WTC11 (cell line): ENCODE results near the gene CCDC3. TPM values are rescaled to one million over a fixed set of nuclear protein-coding genes. Genes with fewer than 3 reads are reported as not detected.

Experiments
- ATAC-seq: fragments of 200-7000 bp; cut with Tn5 transposase; 2 replicates; pipeline ENCODE4 v1.10.0; 2021; ENCODE audit warnings: mild to moderate bottlenecking, moderate library complexity
- CTCF ChIA-PET: fragments of 300-600 bp; sonication (Branson Sonifier 250); formaldehyde crosslinking; loops from one replicate; lab custom pipeline; 2021; ENCODE audit warnings: antibody characterized with exemption; lab: Charles Lee
- POLR2A ChIA-PET: fragments of 350-600 bp; sonication (Branson Sonifier 250); formaldehyde crosslinking; loops from one replicate; lab custom pipeline; 2021; ENCODE audit warnings: antibody characterized with exemption; lab: Charles Lee
- DNase-seq: peaks from one replicate; pipeline ENCODE4 v3.0.0; 2021; ENCODE audit warnings: low spot score
- H3K27ac Mint-ChIP-seq: 2 replicates; pipeline ENCODE4 v1.8.0; 2021; ENCODE audit warnings: mixed read lengths
- H3K27me3 Mint-ChIP-seq: 2 replicates; pipeline ENCODE4 v1.8.0; 2021; ENCODE audit warnings: low read depth, mild to moderate bottlenecking, moderate library complexity, mixed read lengths
- H3K36me3 Mint-ChIP-seq: 2 replicates; pipeline ENCODE4 v1.8.0; 2021; ENCODE audit warnings: mixed read lengths
- H3K4me1 Mint-ChIP-seq: 2 replicates; pipeline ENCODE4 v1.8.0; 2022; ENCODE audit warnings: mixed read lengths
- H3K4me3 Mint-ChIP-seq: 2 replicates; pipeline ENCODE4 v1.8.0; 2021; ENCODE audit warnings: mild to moderate bottlenecking, moderate library complexity, mixed read lengths
- H3K9me3 Mint-ChIP-seq: 2 replicates; pipeline ENCODE4 v1.8.0; 2021; ENCODE audit warnings: mixed read lengths
- AR ChIP-seq: fragments of 250-450 bp; sonication (Bioruptor Pico); IDR thresholded peaks from 2 replicates; pipeline ENCODE4 v1.9.0; 2021; ENCODE audit warnings: mild to moderate bottlenecking
- CBFB ChIP-seq: sonication (generic); formaldehyde crosslinking; IDR thresholded peaks from 2 replicates; pipeline ENCODE4 v1.8.1; 2022; ENCODE audit warnings: mild to moderate bottlenecking, low read depth, missing genetic modification reagents
- CREM ChIP-seq: sonication (generic); formaldehyde crosslinking; IDR thresholded peaks from 2 replicates; pipeline ENCODE4 v1.8.1; 2022; ENCODE audit warnings: mild to moderate bottlenecking, missing genetic modification reagents, moderate library complexity
- ELF4 ChIP-seq: sonication (generic); formaldehyde crosslinking; IDR thresholded peaks from 2 replicates; pipeline ENCODE4 v1.8.1; 2022; ENCODE audit warnings: low read depth, mild to moderate bottlenecking, moderate library complexity, missing genetic modification reagents
- ESRRA ChIP-seq: sonication (generic); formaldehyde crosslinking; IDR thresholded peaks from 2 replicates; pipeline ENCODE4 v1.8.1; 2022; ENCODE audit warnings: mild to moderate bottlenecking, missing genetic modification reagents, borderline replicate concordance
- ETV6 ChIP-seq: sonication (generic); formaldehyde crosslinking; IDR thresholded peaks from 2 replicates; pipeline ENCODE4 v1.8.1; 2022; ENCODE audit warnings: mild to moderate bottlenecking, missing genetic modification reagents
- FOXK1 ChIP-seq: sonication (generic); formaldehyde crosslinking; IDR thresholded peaks from 2 replicates; pipeline ENCODE4 v1.8.0; 2022; ENCODE audit warnings: mild to moderate bottlenecking, moderate library complexity, missing genetic modification reagents
- IRF2 ChIP-seq: sonication (generic); formaldehyde crosslinking; IDR thresholded peaks from 2 replicates; pipeline ENCODE4 v1.8.0; 2022; ENCODE audit warnings: low read depth, missing genetic modification reagents, borderline replicate concordance
- JAZF1 ChIP-seq: fragments of 250-450 bp; sonication (Bioruptor Pico); IDR thresholded peaks from 2 replicates; pipeline ENCODE4 v1.9.0; 2021; ENCODE audit warnings: moderate library complexity, mild to moderate bottlenecking, inconsistent platforms
- MAX ChIP-seq: sonication (generic); formaldehyde crosslinking; IDR thresholded peaks from 2 replicates; pipeline ENCODE4 v1.8.0; 2022; ENCODE audit warnings: mild to moderate bottlenecking, missing genetic modification reagents
- MYBL2 ChIP-seq: sonication (generic); formaldehyde crosslinking; IDR thresholded peaks from 2 replicates; pipeline ENCODE4 v1.8.1; 2023; ENCODE audit warnings: mild to moderate bottlenecking, moderate library complexity, missing genetic modification reagents
- NFATC4 ChIP-seq: fragments of 250-450 bp; sonication (Bioruptor Pico); IDR thresholded peaks from 2 replicates; pipeline ENCODE4 v1.9.0; 2021; ENCODE audit warnings: mild to moderate bottlenecking
- NFE2L1 ChIP-seq: sonication (generic); formaldehyde crosslinking; IDR thresholded peaks from 2 replicates; pipeline ENCODE4 v1.8.1; 2023; ENCODE audit warnings: missing genetic modification reagents
- OVOL2 ChIP-seq: fragments of 250-450 bp; sonication (Bioruptor Pico); IDR thresholded peaks from 2 replicates; pipeline ENCODE4 v1.9.0; 2021; ENCODE audit warnings: mild to moderate bottlenecking, borderline replicate concordance
- SOX15 ChIP-seq: fragments of 250-450 bp; sonication (Bioruptor Pico); IDR thresholded peaks from 2 replicates; pipeline ENCODE4 v1.9.0; 2021; ENCODE audit warnings: mild to moderate bottlenecking
- TCF7 ChIP-seq: sonication (generic); formaldehyde crosslinking; IDR thresholded peaks from 2 replicates; pipeline ENCODE4 v1.8.0; 2022; ENCODE audit warnings: mild to moderate bottlenecking, low read depth, missing genetic modification reagents, moderate library complexity
- ZBTB21 ChIP-seq: sonication (generic); formaldehyde crosslinking; IDR thresholded peaks from 2 replicates; pipeline ENCODE4 v1.8.1; 2023; ENCODE audit warnings: mild to moderate bottlenecking, missing genetic modification reagents, borderline replicate concordance
- ZNF671 ChIP-seq: fragments of 250-450 bp; sonication (Bioruptor Pico); IDR thresholded peaks from 2 replicates; pipeline ENCODE4 v1.8.0; 2021; ENCODE audit warnings: mild to moderate bottlenecking
- total RNA-seq: library from RNA; stranded (reverse); gene quantifications from 3 replicates; pipeline ENCODE4 v1.2.3, GENCODE V29; 2021
- TF ChIP-seq, protein P1 (sequence below): sonication (generic); formaldehyde crosslinking; IDR thresholded peaks from 2 replicates; pipeline ENCODE4 v1.8.0; 2022; ENCODE audit warnings: mild to moderate bottlenecking, missing genetic modification reagents
- TF ChIP-seq, protein P2 (sequence below): fragments of 200-600 bp; IDR thresholded peaks from 2 replicates; pipeline ENCODE4 v1.8.0; 2022; ENCODE audit warnings: antibody characterized with exemption
- TF ChIP-seq, protein P3 (sequence below): fragments of 250-450 bp; sonication (Bioruptor Pico); IDR thresholded peaks from 2 replicates; pipeline ENCODE4 v2.1.2; 2022; ENCODE audit warnings: mild to moderate bottlenecking, moderate library complexity
- TF ChIP-seq, protein P4 (sequence below): fragments of 250-450 bp; sonication (Bioruptor Pico); conservative IDR thresholded peaks from 2 replicates; pipeline ENCODE4 v1.9.0; 2021; ENCODE audit warnings: mild to moderate bottlenecking

Gene CCDC3
- total RNA-seq, 1 experiment from 2014 or later, result 3.5 TPM

GRCh38 chr10:12969951-12970350 is 31.6 kb downstream of the CCDC3 start (continued):
- TF ChIP-seq, protein P1, sequence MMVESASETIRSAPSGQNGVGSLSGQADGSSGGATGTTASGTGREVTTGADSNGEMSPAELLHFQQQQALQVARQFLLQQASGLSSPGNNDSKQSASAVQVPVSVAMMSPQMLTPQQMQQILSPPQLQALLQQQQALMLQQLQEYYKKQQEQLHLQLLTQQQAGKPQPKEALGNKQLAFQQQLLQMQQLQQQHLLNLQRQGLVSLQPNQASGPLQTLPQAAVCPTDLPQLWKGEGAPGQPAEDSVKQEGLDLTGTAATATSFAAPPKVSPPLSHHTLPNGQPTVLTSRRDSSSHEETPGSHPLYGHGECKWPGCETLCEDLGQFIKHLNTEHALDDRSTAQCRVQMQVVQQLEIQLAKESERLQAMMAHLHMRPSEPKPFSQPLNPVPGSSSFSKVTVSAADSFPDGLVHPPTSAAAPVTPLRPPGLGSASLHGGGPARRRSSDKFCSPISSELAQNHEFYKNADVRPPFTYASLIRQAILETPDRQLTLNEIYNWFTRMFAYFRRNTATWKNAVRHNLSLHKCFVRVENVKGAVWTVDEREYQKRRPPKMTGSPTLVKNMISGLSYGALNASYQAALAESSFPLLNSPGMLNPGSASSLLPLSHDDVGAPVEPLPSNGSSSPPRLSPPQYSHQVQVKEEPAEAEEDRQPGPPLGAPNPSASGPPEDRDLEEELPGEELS (CRISPR knock-in tag), result no peak
- TF ChIP-seq CREM (CRISPR knock-in tag) (no peak), JAZF1 (no peak), NFATC4 (CRISPR knock-in tag) (no peak), TCF7 (CRISPR knock-in tag) (no peak), MAX (CRISPR knock-in tag) (no peak), OVOL2 (no peak), FOXK1 (CRISPR knock-in tag) (no peak)
- TF ChIP-seq, all 79 proteins: peak for 0

- H3K9me3 Mint-ChIP-seq, result peaks cover 22% of the 10 kb centered on the region
- TF ChIP-seq JAZF1 (no peak), MYBL2 (CRISPR knock-in tag) (no peak), CREM (CRISPR knock-in tag) (no peak)
- no peak overlapping the region for H3K27ac Mint-ChIP-seq
- peaks cover 8% of the 10 kb centered on the region; the same call in 1 of the 2 replicates for H3K36me3 Mint-ChIP-seq
- no peaks in the 10 kb centered on the region for H3K27me3 Mint-ChIP-seq
- ChIA-PET CTCF (interaction anchor here (1.7 kb wide), 1 partner anchor 64 kb away, joined by 6 read pairs; no protein-coding TSS in a partner anchor), POLR2A (no interaction called here)
- ATAC-seq, result no peak
- no peak overlapping the region for H3K4me3 Mint-ChIP-seq
- H3K4me1 Mint-ChIP-seq, result peaks cover 6% of the 10 kb centered on the region
- DNase-seq, result no peak
Measured at GRCh38 chr10:12966067-12966466, 35.4 kb downstream of the CCDC3 start.

DNA sequence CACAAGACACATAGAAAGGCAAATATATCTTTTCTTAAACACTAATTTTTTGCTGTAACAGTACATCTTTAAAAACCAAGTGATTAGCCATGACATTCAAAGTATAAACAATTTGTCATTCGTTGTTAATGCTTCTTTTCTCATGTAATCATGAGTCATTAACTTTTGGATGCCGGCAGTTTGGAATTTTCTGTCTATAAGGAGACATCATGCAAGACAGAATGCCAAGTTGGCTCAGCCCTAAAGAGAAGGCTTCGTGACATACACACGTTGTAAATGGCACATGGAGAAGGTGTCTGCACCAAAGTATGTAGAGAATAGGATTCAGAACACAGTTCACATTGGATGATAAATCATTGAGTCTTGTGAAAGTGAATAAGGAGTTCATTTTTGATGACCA is 35.9 kb downstream of the CCDC3 start:
- ATAC-seq, result no peak
- H3K27me3 Mint-ChIP-seq, result no peaks in the 10 kb centered on the region
- H3K4me3 Mint-ChIP-seq, result no peak overlapping the region
- peaks cover 8% of the 10 kb centered on the region; the same call in 1 of the 2 replicates for H3K36me3 Mint-ChIP-seq
- ChIA-PET CTCF (no interaction called here), POLR2A (no interaction called here)
- H3K27ac Mint-ChIP-seq, result no peak overlapping the region
- peaks cover 22% of the 10 kb centered on the region for H3K9me3 Mint-ChIP-seq
- no peak for DNase-seq
- H3K4me1 Mint-ChIP-seq, result peaks cover 6% of the 10 kb centered on the region
- TF ChIP-seq, protein P2, sequence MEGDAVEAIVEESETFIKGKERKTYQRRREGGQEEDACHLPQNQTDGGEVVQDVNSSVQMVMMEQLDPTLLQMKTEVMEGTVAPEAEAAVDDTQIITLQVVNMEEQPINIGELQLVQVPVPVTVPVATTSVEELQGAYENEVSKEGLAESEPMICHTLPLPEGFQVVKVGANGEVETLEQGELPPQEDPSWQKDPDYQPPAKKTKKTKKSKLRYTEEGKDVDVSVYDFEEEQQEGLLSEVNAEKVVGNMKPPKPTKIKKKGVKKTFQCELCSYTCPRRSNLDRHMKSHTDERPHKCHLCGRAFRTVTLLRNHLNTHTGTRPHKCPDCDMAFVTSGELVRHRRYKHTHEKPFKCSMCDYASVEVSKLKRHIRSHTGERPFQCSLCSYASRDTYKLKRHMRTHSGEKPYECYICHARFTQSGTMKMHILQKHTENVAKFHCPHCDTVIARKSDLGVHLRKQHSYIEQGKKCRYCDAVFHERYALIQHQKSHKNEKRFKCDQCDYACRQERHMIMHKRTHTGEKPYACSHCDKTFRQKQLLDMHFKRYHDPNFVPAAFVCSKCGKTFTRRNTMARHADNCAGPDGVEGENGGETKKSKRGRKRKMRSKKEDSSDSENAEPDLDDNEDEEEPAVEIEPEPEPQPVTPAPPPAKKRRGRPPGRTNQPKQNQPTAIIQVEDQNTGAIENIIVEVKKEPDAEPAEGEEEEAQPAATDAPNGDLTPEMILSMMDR, result no peak
- TF ChIP-seq, protein P1 (CRISPR knock-in tag), result no peak
- TF ChIP-seq, protein P3, sequence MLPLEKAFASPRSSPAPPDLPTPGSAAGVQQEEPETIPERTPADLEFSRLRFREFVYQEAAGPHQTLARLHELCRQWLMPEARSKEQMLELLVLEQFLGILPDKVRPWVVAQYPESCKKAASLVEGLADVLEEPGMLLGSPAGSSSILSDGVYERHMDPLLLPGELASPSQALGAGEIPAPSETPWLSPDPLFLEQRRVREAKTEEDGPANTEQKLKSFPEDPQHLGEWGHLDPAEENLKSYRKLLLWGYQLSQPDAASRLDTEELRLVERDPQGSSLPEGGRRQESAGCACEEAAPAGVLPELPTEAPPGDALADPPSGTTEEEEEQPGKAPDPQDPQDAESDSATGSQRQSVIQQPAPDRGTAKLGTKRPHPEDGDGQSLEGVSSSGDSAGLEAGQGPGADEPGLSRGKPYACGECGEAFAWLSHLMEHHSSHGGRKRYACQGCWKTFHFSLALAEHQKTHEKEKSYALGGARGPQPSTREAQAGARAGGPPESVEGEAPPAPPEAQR, result no peak
- no peak for TF ChIP-seq CREM (CRISPR knock-in tag)
- TF ChIP-seq, protein P4, sequence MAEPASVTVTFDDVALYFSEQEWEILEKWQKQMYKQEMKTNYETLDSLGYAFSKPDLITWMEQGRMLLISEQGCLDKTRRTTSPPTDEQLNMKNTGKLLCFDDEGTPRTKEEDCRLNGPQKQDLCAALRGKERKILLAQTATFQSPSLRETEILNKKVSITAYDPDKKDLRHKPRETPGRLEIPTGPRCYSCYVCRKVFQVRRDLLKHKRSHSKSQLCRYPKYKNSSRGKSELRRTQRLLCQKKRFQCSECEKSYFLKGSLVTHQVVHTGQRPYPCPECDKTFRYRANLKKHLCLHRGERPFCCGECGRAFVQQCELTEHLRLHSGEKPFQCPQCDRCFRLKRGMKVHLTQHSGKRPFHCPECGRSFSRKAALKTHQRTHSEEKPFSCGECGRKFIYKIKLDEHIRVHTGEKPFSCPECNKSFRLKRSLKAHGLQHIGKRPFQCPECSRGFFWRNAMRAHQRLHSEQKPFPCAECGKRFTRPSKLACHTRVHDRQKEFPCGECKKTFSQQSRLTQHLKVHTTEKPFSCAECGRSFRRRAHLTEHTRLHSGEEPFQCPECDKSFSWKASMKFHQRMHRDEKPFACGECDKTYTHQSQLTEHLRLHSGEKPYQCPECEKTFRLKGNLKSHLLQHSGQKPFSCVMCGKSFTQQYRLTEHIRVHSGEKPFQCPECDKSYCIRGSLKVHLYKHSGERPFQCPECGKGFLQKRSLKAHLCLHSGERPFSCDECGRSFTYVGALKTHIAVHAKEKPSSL, result no peak
- TF ChIP-seq CBFB, result no peak
- no peak for TF ChIP-seq ZBTB21 (CRISPR knock-in tag)
- no peak for TF ChIP-seq OVOL2
- TF ChIP-seq AR (CRISPR knock-in tag), result no peak
- TF ChIP-seq ELF4 (CRISPR knock-in tag), result no peak
- TF ChIP-seq SOX15 (CRISPR knock-in tag), result no peak
- no peak for TF ChIP-seq ZNF671 (CRISPR knock-in tag)
- TF ChIP-seq ESRRA (CRISPR knock-in tag), result no peak
- TF ChIP-seq ETV6 (CRISPR knock-in tag), result no peak
- no peak for TF ChIP-seq NFE2L1 (CRISPR knock-in tag)
- TF ChIP-seq IRF2 (CRISPR knock-in tag), result no peak
